ENCODE results near the gene JPH3. TPM values are rescaled to one million over a fixed set of nuclear protein-coding genes. Genes with fewer than 3 reads are reported as not detected.
A peak's percentile ranks its signal among the peaks of the same experiment; 100 is the strongest.

JPH3 gene
- total RNA-seq, 1 donor from 2014 or later: 0.08 TPM

DNA sequence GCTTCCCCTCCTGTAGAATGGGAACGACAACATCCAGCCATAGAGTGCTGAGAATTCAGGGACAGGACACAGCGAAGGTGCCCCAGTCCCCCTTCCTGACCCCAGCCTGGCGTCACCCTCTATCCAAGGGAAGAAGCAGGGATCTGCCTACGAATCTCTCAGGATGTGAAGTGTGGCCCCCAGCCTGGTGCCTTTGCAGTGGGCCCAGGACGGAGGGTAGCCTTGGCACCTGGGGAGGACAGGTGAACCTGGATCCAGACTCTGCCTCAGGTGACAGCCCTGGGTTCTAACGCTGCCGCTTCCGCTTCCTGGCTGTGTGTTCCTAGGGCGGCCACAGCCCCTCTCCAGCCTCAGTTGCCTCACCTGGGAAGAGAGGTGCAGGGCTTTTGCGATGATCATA, 36.4 kb downstream of the JPH3 start:
- ATAC-seq (ENCODE audit: poor library complexity) (no peak), DNase-seq (no peak)
- intact Hi-C loops (cut with DNase I): loop anchor here (5.0 to 10.0 kb wide), 2 partner anchors 84 to 226 kb away; no protein-coding TSS in a partner anchor

GRCh38 chr16:87641721-87642120, 39.4 kb downstream of the JPH3 start:
- intact Hi-C loops (cut with DNase I): no loop called here
- ATAC-seq (ENCODE audit: poor library complexity) (no peak), DNase-seq (no peak)

DNA sequence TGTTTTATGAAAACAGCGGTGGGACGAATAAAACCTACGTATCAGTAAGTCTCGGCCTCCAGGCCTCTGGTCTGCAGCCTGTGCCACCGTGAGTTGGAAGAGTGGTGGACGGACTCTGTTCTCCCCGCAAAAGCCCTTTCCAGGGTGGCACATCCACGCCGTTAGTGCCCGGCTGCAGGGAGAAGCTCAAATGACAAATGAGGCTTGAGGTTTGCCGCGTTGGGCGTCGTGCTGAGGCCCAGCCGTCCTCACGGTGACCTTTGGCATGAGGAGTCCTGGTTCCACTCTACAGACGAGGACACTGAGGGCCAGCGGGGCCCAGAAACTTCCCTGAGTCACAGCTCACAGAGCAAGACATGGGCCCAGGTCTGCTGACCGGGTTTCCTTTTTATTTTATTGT, 40.2 kb downstream of the JPH3 start:
- no peak for ATAC-seq (ENCODE audit: poor library complexity)
- DNase-seq: no peak
- intact Hi-C loops (cut with DNase I): no loop called here

- no peak for DNase-seq
- ATAC-seq (ENCODE audit: poor library complexity): no peak
- intact Hi-C loops (cut with DNase I): no loop called here
Measured at GRCh38 chr16:87644186-87644585, 41.9 kb downstream of the JPH3 start.

DNA sequence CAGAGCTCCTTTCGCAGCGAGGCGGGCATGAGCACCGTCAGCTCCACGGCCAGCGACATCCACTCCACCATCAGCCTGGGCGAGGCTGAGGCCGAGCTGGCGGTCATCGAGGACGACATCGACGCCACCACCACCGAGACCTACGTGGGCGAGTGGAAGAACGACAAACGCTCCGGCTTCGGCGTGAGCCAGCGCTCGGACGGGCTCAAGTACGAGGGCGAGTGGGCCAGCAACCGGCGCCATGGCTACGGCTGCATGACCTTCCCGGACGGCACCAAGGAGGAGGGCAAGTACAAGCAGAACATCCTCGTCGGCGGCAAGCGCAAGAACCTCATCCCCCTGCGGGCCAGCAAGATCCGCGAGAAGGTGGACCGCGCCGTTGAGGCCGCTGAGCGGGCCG, 42.3 kb downstream of the JPH3 start:
- DNase-seq: no peak
- intact Hi-C loops (cut with DNase I): no loop called here
- no peak for ATAC-seq (ENCODE audit: poor library complexity)

DNA sequence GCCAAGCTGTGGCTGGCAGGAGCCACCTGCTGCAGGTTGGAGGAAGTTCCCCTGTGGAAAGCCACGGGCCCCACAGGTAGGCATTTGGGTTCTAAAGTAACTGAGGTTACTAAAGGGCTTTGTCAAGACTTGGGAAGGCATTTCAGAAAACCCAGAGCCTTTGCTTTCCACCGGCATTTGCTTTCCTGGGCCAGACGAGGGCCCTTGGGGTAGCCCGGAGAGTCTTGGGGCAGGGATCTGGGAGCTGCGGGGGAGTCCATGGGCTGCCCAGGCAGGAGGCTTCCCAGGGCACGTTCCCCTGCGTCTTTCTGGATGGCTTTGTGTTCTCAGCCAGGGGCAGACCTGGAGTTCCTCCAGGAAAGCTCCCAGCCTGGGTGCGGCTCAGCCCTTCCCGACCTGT, 43.5 kb downstream of the JPH3 start:
- DNase-seq: no peak
- no peak for ATAC-seq (ENCODE audit: poor library complexity)
- intact Hi-C loops (cut with DNase I): no loop called here

DNA sequence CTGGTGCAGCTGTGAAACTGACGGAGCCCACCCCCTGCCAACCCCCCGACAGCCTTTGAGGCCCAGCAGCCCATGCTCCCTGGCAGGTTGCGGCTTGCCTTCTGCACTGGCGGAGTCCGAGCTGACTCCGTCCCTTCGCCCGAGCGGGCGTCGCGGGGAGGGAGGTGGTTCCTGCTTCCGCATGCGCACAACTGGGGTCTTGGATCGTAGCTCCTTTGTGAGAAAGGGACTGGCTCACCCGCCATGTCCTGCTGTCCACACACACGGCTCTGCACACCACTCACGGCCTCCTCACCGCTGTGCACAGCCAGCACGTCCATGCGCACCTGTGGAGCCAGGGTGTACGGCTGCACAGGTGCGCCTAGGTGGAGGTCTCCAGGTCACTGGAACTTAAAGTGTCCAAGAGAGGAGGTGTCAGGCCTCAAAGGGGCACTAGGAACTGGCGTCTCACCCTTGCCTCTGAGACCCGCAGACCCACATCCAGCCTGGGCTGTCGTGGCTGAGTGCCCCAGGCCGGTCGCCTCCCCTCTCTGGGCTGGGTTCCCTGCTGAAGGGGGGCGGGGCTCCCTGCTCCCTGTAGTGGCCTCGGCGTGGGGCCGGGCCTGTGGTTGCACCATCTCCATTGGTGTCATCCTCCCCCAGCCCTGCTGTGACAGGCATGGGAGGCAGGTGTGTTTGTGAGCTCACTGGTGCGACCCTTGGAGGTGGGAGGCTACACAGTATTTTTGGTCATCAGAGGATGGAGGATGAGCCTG, 45.3 kb downstream of the JPH3 start:
- intact Hi-C loops (cut with DNase I): no loop called here
- no peak for ATAC-seq (ENCODE audit: poor library complexity)
- DNase-seq: no peak

- intact Hi-C loops (cut with DNase I): no loop called here
- ATAC-seq (ENCODE audit: poor library complexity) (no peak), DNase-seq (no peak)
Measured at GRCh38 chr16:87648236-87648635, 45.9 kb downstream of the JPH3 start.

DNA sequence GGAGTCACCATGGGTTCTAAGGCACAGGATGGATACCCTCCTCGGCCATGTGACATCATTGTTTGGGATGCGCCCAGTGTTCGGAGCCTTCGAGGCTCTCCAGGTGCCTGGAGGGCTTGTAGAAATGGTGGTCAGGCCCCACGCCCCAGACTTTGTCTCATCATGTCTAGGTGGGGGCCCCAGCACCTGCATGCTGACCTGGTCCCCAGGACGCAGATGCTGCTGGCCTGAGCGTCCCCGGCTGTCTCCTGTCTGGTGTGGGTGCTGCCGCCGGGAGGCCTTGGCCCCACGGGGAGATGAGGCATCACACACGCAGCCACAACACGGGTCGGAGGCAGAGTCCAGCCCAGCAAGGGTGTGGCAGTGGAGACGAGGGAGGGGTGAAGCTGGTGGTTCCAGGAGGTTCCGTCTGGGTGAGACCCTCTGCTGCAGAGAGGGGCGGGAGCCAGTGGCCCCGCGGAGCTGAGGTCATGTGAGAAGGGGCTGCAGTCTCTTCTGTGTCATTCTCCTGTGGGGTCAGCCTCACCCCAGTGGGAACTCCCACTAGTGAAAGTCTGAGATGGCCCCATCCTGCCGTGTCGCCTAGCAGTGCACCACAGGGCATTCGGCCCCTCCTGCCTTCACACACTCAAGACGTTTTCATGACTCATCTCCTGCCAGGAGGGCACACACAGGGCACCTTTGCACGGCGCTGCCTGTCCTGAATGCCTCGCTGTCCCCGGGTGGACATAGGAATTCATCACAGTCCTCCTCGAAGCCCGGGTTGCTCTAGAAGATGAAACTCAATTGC, 46.6 kb downstream of the JPH3 start:
- intact Hi-C loops (cut with DNase I): no loop called here
- DNase-seq (no peak), ATAC-seq (ENCODE audit: poor library complexity) (no peak)

DNA sequence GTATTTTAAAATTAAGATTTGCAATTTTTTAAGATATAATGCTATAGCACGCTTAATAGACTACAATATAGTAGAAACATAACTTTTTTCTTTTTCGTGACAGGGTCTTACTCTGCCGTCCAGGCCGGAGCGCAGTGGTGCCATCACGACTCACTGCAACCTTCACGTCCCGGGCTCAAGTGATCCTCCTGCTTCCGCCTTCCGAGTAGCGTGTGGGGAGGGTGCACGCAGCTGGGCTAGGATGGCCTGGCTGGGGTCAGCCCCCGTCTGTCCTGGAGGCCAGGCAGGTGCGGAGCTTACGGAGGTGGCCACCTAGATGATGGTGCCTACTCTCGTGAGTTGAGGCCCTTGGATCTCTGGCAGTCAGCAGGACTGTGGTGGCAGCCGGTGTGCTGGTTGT, 50.1 kb downstream of the JPH3 start:
- ATAC-seq (ENCODE audit: poor library complexity): no peak
- DNase-seq: no peak
- intact Hi-C loops (cut with DNase I): no loop called here

- DNase-seq (no peak), ATAC-seq (ENCODE audit: poor library complexity) (no peak)
- intact Hi-C loops (cut with DNase I): no loop called here
Measured at GRCh38 chr16:87652799-87653198, 50.5 kb downstream of the JPH3 start.

GRCh38 chr16:87653234-87653633, 50.9 kb downstream of the JPH3 start:
- no peak for DNase-seq
- ATAC-seq (ENCODE audit: poor library complexity): no peak
- intact Hi-C loops (cut with DNase I): no loop called here

DNA sequence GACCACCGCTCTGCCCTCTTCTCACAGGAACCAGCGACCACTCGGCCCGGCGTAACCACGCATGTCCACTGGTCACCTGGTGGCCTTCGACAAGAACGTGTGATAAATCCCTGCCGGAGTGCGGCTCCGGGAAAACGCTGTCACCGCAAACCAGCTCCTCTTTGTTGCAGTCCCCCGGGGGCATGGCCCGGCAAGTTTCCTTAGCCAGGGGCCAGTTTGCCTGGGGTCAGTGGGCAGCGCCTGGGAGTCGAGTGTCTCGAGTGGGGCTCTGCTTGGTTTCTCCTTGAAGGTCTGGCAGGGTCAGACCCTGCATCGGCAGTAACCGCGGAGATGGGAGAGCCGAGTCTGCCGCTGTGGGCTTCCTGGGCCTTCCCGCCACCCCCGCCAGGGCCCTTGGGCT, 52.5 kb downstream of the JPH3 start:
- intact Hi-C loops (cut with DNase I): no loop called here
- ATAC-seq (ENCODE audit: poor library complexity): no peak
- no peak for DNase-seq

DNA sequence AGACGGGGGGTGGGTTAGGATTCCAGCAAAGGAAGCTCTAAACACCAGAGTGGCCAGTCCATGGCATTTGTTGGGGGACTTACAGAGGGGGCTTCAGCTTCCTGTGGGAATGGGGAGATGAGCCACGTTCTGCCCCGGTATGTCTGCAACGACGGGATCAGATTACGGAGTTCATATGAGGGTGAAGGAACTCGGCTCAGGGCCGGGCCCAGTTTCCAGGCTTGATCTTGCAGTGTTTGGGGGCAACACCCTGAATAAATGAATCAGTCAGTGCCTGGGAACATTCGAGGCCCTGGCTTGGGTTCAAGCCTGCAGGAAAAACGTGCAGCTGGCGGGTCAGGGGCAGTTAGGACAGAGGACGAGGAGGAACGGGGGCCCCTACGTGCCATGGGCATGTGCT, 54.0 kb downstream of the JPH3 start:
- ATAC-seq (ENCODE audit: poor library complexity) (no peak), DNase-seq (no peak)
- intact Hi-C loops (cut with DNase I): no loop called here

DNA sequence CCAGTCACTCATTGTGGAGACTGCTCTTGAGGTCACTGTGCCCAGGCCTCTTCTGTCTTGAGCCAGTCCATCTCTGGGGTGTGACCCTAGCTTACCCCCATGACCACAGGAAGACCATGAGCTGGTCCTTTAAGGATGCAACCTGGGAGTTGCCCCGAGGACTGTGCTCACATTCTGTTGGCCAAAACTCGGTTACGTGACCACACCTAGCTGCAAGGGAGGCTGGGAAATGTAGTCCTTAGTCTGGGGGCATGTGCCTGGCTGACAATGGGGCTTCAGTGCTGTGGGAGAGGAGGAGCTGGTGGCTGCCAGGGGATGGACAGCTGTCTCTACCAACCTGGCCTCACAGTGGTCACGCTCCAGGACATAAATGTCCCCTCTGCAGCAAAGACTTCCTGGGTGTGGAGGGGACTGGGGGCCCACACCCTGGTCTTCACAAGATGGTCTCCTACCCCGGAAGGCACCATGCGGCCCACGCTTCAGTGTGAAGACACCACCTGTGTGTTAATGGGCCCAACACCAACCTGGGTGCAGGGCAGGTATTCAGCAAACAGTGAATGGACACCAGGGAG, 55.4 kb downstream of the JPH3 start:
- intact Hi-C loops (cut with DNase I): no loop called here
- no peak for ATAC-seq (ENCODE audit: poor library complexity)
- DNase-seq: no peak

DNA sequence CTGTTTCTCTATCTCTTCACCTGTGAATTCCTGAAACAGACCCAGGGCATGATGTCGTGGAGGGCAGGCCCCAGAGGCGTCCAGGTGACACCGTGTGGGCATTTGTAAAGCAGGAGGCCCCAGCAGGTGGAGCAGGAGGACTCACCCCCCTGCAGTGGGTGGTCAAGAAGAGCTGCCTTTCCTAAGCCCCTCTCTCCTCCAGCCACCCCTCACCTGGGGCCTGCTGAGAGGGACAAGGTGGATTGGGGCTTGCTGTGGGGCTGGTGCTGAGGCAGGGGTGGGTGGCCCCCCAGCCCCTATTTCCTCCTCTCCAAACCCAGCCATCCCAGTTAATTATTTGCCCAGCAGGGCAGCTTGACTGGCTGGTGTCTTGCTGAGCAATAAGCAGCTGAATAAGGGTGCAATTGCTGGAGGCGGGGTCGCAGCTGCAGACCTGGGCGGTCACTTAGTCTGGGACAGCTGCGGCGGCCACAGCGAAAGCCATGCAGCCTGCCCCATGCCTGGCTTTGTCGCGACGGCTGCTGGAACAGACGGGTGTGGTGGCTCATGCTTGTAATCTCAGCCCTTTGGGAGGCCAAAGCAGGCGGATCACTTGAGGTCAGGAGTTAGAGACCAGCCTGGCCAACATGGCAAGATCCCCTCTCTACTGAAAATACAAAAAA, 56.4 kb downstream of the JPH3 start:
- no peak for ATAC-seq (ENCODE audit: poor library complexity)
- intact Hi-C loops (cut with DNase I): no loop called here
- no peak for DNase-seq

DNA sequence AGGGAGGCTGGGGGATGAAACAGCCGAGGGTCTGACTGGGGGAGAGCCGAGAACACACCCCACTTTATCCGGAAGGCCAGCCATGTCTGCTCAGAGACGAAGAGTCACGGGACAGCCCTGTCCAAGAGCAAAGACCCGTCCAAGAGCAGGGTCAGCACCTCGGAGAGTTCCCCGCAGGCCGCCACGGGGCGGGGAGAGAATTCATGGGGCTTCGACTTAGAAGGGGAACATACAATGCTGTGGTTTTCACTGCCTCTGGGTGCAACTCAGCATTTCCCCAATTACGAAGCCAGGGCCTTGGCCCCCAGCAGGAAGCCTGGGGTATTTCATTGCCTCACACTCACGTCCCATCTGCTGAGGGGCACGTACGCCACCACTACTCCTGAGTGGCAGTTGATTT, 59.3 kb downstream of the JPH3 start:
- ATAC-seq (ENCODE audit: poor library complexity) (peak; percentile 51), DNase-seq (peak; percentile 54)
- intact Hi-C loops (cut with DNase I): no loop called here

DNA sequence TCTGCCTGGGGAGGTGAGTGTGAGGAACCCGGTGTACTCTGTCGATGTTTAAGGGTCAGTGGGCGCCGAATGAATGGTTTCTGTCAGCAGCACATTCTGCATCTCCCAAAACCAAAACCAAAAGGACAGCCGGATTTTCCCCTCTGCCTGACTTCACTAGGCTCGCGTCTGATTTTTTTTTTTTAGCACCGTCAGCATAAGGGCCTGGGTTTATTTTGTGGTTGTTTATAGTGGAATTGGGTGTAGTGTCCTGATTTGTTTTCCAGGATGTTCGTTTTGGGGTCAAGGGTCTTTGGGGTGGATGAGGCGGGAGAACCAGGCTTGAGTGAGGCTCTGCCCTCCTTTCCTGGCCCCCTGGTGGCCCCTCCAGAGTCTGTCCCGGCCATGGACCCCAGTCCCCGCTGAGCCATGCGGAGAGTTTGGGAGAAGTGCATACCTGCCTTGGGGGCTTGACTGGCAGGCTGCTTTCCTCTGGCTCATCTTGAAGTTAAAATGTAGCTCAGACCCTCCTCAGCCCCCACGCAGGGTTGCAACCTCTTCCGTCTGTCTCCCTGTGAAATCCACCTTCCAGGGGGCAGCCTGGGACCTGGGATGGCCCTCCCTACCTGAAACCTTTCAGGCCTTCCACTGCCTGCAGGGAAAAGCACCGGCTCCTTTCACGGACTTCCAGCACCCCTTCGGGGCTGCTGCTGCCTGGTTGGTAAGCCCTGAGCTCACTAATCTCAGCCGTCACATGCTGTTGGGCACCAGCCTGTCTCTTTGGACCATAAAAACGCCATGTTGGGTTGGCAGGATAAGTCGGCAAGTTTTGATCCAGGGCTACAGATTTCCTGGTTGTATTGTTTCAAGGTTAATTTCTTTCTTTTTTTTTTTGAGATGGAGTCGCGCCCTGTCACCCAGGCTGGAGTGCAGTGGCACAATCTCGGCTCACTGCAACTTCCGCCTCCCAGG, 60.2 kb downstream of the JPH3 start:
- DNase-seq (no peak), ATAC-seq (ENCODE audit: poor library complexity) (no peak)
- intact Hi-C loops (cut with DNase I): no loop called here
